Measurements from ENCODE around the gene PRKN.

The PRKN gene

GRCh38 chr6:161394437-161394836 is 1333.1 kb downstream of the PRKN start:
- Histone ChIP-seq H3K27me3 (ENCODE audit: low read depth, low read length) (no peaks in the 10 kb centered on the region), H3K4me1 (ENCODE audit: control insufficient read depth in 1 of 2, insufficient read depth in 2 of 2, low read length in 2 of 2) (no peaks in the 10 kb centered on the region), H3K27ac (ENCODE audit: low read length) (no peak overlapping the region)

GRCh38 chr6:161393839-161394364 is 1333.7 kb downstream of the PRKN start:
- no peaks in the 10 kb centered on the region for H3K36me3 ChIP-seq (ENCODE audit: control insufficient read depth in 1 of 2, insufficient read depth in 2 of 2, low read length in 2 of 2)
- H3K4me1 ChIP-seq (ENCODE audit: control insufficient read depth in 1 of 2, insufficient read depth in 2 of 2, low read length in 2 of 2), result no peaks in the 10 kb centered on the region
- no peak overlapping the region for H3K4me3 ChIP-seq (ENCODE audit: low read depth in 1 of 2, low read length in 2 of 2)
- H3K27me3 ChIP-seq (ENCODE audit: low read depth, low read length), result no peaks in the 10 kb centered on the region
- H3K27ac ChIP-seq (ENCODE audit: low read length), result no peak overlapping the region
- no peaks in the 10 kb centered on the region for H3K9me3 ChIP-seq (ENCODE audit: control insufficient read depth in 1 of 2, low read length in 2 of 2)

More at GRCh38 chr6:161394437-161394836, 1333.1 kb downstream of the PRKN start:
- Histone ChIP-seq H3K9me3 (ENCODE audit: control insufficient read depth in 1 of 2, low read length in 2 of 2) (peaks cover 0 to 4% of the 10 kb centered on the region in 2 donors), H3K36me3 (ENCODE audit: control insufficient read depth in 1 of 2, insufficient read depth in 2 of 2, low read length in 2 of 2) (no peaks in the 10 kb centered on the region), H3K4me3 (ENCODE audit: low read depth in 1 of 2, low read length in 2 of 2) (no peak overlapping the region)

- Histone ChIP-seq H3K4me1 (ENCODE audit: control insufficient read depth in 1 of 2, insufficient read depth in 2 of 2, low read length in 2 of 2) (no peaks in the 10 kb centered on the region), H3K27ac (ENCODE audit: low read length) (no peak overlapping the region), H3K36me3 (ENCODE audit: control insufficient read depth in 1 of 2, insufficient read depth in 2 of 2, low read length in 2 of 2) (no peaks in the 10 kb centered on the region), H3K27me3 (ENCODE audit: low read depth, low read length) (no peaks in the 10 kb centered on the region), H3K4me3 (ENCODE audit: low read depth in 1 of 2, low read length in 2 of 2) (no peak overlapping the region), H3K9me3 (ENCODE audit: control insufficient read depth in 1 of 2, low read length in 2 of 2) (no peaks in the 10 kb centered on the region)
These were observed 1334.3 kb downstream of the PRKN start for GRCh38 chr6:161393292-161393691.

- Histone ChIP-seq H3K27ac (ENCODE audit: low read length) (no peak overlapping the region), H3K36me3 (ENCODE audit: control insufficient read depth in 1 of 2, insufficient read depth in 2 of 2, low read length in 2 of 2) (no peaks in the 10 kb centered on the region), H3K4me1 (ENCODE audit: control insufficient read depth in 1 of 2, insufficient read depth in 2 of 2, low read length in 2 of 2) (no peaks in the 10 kb centered on the region), H3K4me3 (ENCODE audit: low read depth in 1 of 2, low read length in 2 of 2) (no peak overlapping the region), H3K27me3 (ENCODE audit: low read depth, low read length) (no peaks in the 10 kb centered on the region), H3K9me3 (ENCODE audit: control insufficient read depth in 1 of 2, low read length in 2 of 2) (no peaks in the 10 kb centered on the region)
These were observed 1337.8 kb downstream of the PRKN start for GRCh38 chr6:161389756-161390155.

- H3K27ac ChIP-seq (ENCODE audit: low read length), result no peak overlapping the region
- no peaks in the 10 kb centered on the region for H3K4me1 ChIP-seq (ENCODE audit: control insufficient read depth in 1 of 2, insufficient read depth in 2 of 2, low read length in 2 of 2)
- H3K4me3 ChIP-seq (ENCODE audit: low read depth in 1 of 2, low read length in 2 of 2), result no peak overlapping the region
- no peaks in the 10 kb centered on the region for H3K27me3 ChIP-seq (ENCODE audit: low read depth, low read length)
- H3K36me3 ChIP-seq (ENCODE audit: control insufficient read depth in 1 of 2, insufficient read depth in 2 of 2, low read length in 2 of 2), result no peaks in the 10 kb centered on the region
- no peaks in the 10 kb centered on the region for H3K9me3 ChIP-seq (ENCODE audit: control insufficient read depth in 1 of 2, low read length in 2 of 2)
These were observed 1343.6 kb downstream of the PRKN start for GRCh38 chr6:161383951-161384350.

- H3K27ac ChIP-seq (ENCODE audit: low read length), result no peak overlapping the region
- no peaks in the 10 kb centered on the region for H3K4me1 ChIP-seq (ENCODE audit: control insufficient read depth in 1 of 2, insufficient read depth in 2 of 2, low read length in 2 of 2)
- H3K9me3 ChIP-seq (ENCODE audit: control insufficient read depth in 1 of 2, low read length in 2 of 2), result no peaks in the 10 kb centered on the region
- no peaks in the 10 kb centered on the region for H3K36me3 ChIP-seq (ENCODE audit: control insufficient read depth in 1 of 2, insufficient read depth in 2 of 2, low read length in 2 of 2)
- H3K4me3 ChIP-seq (ENCODE audit: low read depth in 1 of 2, low read length in 2 of 2), result no peak overlapping the region
- H3K27me3 ChIP-seq (ENCODE audit: low read depth, low read length), result no peaks in the 10 kb centered on the region
These were observed 1347.6 kb downstream of the PRKN start for GRCh38 chr6:161379834-161380582.

GRCh38 chr6:161378115-161378514 is 1349.5 kb downstream of the PRKN start:
- Histone ChIP-seq H3K27ac (ENCODE audit: low read length) (no peak overlapping the region), H3K27me3 (ENCODE audit: low read depth, low read length) (no peaks in the 10 kb centered on the region), H3K36me3 (ENCODE audit: control insufficient read depth in 1 of 2, insufficient read depth in 2 of 2, low read length in 2 of 2) (no peaks in the 10 kb centered on the region), H3K4me1 (ENCODE audit: control insufficient read depth in 1 of 2, insufficient read depth in 2 of 2, low read length in 2 of 2) (no peaks in the 10 kb centered on the region), H3K4me3 (ENCODE audit: low read depth in 1 of 2, low read length in 2 of 2) (no peak overlapping the region), H3K9me3 (ENCODE audit: control insufficient read depth in 1 of 2, low read length in 2 of 2) (no peaks in the 10 kb centered on the region)

GRCh38 chr6:161377116-161377515 is 1350.5 kb downstream of the PRKN start:
- H3K4me1 ChIP-seq (ENCODE audit: control insufficient read depth in 1 of 2, insufficient read depth in 2 of 2, low read length in 2 of 2), result no peaks in the 10 kb centered on the region
- H3K36me3 ChIP-seq (ENCODE audit: control insufficient read depth in 1 of 2, insufficient read depth in 2 of 2, low read length in 2 of 2), result no peaks in the 10 kb centered on the region
- H3K9me3 ChIP-seq (ENCODE audit: control insufficient read depth in 1 of 2, low read length in 2 of 2), result no peaks in the 10 kb centered on the region
- no peak overlapping the region for H3K4me3 ChIP-seq (ENCODE audit: low read depth in 1 of 2, low read length in 2 of 2)
- H3K27me3 ChIP-seq (ENCODE audit: low read depth, low read length), result no peaks in the 10 kb centered on the region
- H3K27ac ChIP-seq (ENCODE audit: low read length), result no peak overlapping the region

GRCh38 chr6:161376367-161376766 is 1351.2 kb downstream of the PRKN start:
- Histone ChIP-seq H3K4me3 (ENCODE audit: low read depth in 1 of 2, low read length in 2 of 2) (no peak overlapping the region), H3K4me1 (ENCODE audit: control insufficient read depth in 1 of 2, insufficient read depth in 2 of 2, low read length in 2 of 2) (no peaks in the 10 kb centered on the region), H3K27ac (ENCODE audit: low read length) (no peak overlapping the region), H3K9me3 (ENCODE audit: control insufficient read depth in 1 of 2, low read length in 2 of 2) (no peaks in the 10 kb centered on the region), H3K27me3 (ENCODE audit: low read depth, low read length) (no peaks in the 10 kb centered on the region), H3K36me3 (ENCODE audit: control insufficient read depth in 1 of 2, insufficient read depth in 2 of 2, low read length in 2 of 2) (no peaks in the 10 kb centered on the region)

- Histone ChIP-seq H3K9me3 (ENCODE audit: control insufficient read depth in 1 of 2, low read length in 2 of 2) (no peaks in the 10 kb centered on the region), H3K27ac (ENCODE audit: low read length) (no peak overlapping the region), H3K4me1 (ENCODE audit: control insufficient read depth in 1 of 2, insufficient read depth in 2 of 2, low read length in 2 of 2) (no peaks in the 10 kb centered on the region), H3K27me3 (ENCODE audit: low read depth, low read length) (no peaks in the 10 kb centered on the region), H3K36me3 (ENCODE audit: control insufficient read depth in 1 of 2, insufficient read depth in 2 of 2, low read length in 2 of 2) (no peaks in the 10 kb centered on the region), H3K4me3 (ENCODE audit: low read depth in 1 of 2, low read length in 2 of 2) (no peak overlapping the region)
These were observed 1352.3 kb downstream of the PRKN start for GRCh38 chr6:161374971-161375873.

- Histone ChIP-seq H3K9me3 (ENCODE audit: control insufficient read depth in 1 of 2, low read length in 2 of 2) (no peaks in the 10 kb centered on the region), H3K4me3 (ENCODE audit: low read depth in 1 of 2, low read length in 2 of 2) (no peak overlapping the region), H3K27ac (ENCODE audit: low read length) (no peak overlapping the region), H3K4me1 (ENCODE audit: control insufficient read depth in 1 of 2, insufficient read depth in 2 of 2, low read length in 2 of 2) (no peaks in the 10 kb centered on the region), H3K27me3 (ENCODE audit: low read depth, low read length) (no peaks in the 10 kb centered on the region), H3K36me3 (ENCODE audit: control insufficient read depth in 1 of 2, insufficient read depth in 2 of 2, low read length in 2 of 2) (no peaks in the 10 kb centered on the region)
These were observed 1353.6 kb downstream of the PRKN start for GRCh38 chr6:161373905-161374451.
